HK-2 (cell line): ENCODE data around the gene GRAMD4.

ENCODE experiments used
- DNase-seq: peaks from one replicate; pipeline ENCODE4 v3.0.0-alpha.2; 2018; ENCODE audit not compliant: unreplicated experiment

GRAMD4 gene

DNA sequence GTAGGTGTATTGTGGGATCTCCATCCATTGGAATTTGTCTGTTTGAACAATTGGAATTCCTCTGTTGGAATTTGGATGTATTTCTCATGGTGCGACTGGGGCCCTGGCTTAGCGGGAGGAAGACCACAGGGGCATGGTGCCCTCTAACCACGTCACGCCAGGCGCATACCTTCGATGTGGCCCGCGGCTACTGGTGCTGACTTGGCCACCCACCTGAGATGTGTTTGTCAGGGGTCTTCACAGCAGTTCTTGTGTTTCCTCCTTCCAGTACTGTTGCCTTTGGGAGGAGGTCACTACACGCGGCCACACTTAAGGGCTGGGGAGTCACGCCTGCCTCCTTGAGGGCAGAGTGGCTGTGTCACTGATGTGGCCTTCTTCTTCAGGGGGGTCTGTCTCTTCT lies 36.6 kb upstream of the GRAMD4 start:
- no peak for DNase-seq

DNA sequence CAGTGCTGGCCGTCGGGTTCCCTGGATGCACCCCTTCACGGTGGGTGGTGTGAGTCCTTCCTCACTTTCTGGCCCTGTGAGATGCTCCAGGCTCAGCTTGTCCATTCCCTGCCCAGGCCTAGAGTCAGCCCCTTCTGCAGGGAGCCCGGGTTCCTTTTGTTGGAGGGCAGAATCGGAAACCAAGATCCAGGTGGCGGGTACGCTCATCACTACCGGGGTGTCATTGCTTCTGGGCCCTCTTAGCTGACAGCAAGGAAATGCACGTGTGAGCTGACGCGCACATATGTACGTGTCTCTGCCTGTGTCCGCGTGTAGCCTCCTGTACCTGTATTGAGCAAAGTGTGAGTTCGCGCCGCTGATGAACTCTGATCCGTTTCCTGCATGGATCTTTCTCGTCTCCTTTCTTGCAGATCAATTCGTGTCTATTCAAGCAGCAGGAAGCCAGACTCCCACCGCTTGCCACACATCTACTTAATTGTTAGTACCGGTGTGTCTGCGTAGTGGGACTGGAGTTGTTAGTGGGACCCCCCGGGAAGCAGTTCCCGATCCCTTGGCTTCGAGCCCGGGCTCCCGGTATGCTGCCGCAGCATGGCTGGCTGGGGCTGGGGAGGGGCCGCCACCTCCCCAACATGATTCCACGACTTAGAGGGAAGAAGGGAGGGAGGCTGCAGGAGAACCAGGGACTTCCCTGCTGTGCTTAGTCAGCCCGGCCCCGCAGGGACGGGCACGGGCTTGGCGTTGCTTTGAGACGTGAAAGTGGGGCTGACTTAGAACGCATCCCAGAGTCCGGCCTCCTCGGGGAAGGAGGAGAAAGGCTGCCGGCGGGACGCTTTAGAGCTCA lies 35.9 kb upstream of the GRAMD4 start:
- no peak for DNase-seq

DNA sequence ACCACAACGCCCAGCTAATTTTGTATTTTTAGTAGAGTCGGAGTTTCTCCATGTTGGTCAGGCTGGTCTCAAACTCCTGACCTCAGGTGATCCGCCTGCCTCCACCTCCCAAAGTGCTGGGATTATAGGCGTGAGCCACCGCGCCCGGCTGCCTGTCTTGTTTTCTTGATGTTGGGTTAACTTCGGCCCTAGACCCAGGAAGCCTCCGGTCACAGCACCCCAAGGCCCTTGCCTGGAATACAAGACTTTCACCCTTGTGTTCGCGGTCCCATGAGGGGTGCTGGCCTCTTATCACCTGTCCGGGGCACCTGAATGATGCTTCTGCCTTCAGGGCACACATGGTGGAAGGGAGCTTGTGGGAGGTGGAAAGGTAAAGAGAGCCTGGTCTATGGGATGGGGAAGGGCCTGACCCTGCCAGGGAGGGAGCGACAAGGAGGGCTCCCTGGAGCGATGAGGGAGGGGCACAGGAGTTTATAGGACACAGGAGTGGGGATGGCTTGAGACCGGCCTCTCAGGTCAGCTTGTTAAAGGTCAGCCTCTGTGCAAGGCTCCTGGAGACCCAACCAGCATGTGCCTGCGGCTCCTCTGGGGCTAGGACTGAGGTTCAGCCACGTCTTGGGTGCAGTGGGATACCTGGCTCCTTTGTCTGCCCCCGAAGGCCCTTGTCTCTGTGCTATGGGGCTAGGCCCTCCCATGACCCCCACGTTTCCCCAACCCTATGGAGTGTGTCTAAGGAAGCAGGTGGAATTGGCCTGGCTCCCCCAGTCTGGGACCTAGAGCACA lies 34.7 kb upstream of the GRAMD4 start:
- DNase-seq: no peak

DNA sequence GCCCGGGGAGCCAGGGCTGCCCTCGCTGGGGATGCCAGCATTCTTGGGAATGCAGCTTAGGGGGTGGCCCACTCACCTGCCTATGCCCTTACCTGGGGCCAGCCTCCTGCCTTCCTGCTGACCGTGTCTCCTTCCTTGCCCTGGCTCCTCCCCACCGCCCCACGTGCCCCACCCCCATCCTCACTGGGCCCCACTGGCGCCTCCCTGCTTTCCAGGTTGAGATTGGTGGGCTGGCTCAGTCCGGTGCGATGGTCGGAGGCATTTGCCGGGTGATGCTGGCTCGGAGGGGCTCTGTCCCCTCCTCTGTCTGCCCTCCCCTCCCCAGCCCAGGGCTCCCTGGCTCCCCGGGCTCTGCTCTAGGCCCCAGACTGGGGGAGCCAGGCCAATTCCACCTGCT lies 34.1 kb upstream of the GRAMD4 start:
- no peak for DNase-seq

DNA sequence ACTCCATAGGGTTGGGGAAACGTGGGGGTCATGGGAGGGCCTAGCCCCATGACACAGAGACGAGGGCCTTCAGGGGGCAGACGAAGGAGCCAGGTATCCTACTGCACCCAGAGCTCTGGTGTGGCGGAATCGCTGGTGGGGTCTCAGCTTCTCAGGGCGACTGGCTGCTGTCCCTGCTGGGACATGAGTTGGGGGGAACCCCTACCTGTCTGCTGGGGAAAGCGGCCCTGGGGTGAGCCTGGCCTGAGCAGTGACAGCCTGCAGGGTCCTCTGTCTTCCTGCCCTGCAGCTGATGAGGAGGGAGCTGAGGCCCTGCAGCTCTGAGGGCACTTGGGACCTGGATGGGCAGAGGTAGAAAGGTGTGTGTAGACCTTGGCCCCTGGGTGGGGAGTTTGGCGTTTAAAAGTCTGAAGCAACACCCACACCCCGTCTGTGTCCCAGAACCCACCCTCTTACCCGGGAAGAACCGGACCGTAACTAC lies 33.6 kb upstream of the GRAMD4 start:
- no peak for DNase-seq

DNA sequence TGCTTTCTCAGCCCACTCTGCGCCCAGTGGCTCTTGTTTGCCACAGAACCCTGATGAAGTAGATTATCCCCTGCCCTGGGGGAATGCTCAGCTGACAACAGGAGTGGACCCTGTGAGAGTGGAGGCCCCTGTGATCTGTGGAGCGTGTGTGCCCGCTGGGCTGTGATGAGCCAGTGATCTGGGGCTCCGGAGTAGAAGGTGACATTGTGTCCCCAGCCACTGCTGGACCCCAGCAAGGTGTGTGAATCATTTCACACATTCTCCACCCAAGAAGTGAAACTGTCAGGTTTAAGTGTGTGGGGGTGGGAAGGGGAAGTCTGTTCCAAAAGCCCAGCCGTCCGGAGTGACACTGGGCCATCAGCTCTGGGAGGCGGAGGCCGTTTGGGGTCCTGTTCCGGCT lies 33.1 kb upstream of the GRAMD4 start:
- no peak for DNase-seq

DNA sequence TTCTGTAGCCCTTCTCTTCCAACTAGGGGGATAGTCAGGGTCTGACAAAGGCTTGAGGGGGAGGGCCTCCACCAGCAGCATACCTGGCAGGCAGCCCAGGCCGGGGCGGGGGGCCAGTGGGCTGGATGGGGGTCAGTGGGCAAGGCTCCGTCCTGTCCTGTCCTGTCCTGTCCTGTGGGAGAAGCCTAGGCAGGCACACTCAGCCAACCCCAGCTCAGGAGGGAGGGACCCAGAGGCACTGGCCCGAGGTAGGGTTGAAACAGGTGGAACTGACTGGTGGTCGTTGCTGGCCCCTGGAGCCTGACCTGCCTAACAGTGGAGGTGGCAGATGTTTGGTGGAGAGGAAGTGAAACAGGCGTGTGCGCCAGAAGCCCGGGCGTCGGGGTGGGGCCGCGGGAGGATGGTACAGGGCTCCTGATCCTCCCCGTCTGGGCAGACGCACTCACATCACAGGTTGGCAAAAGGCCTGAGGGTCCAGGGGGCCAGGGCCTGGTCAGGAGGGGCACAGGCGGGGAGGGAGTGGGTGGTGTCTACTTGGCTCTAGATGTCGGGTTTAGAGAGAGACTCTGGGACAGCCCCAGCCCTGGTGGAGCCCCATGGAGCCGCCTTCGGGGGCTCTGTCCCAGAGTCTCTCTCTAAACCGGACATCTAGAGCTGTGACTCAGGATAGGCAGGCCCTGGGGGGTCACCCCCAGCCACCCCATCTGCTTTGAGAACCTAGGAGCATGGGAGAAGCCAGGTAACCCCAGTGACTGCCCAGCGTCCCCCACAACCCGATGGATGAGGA lies 32.5 kb upstream of the GRAMD4 start:
- no peak for DNase-seq

DNA sequence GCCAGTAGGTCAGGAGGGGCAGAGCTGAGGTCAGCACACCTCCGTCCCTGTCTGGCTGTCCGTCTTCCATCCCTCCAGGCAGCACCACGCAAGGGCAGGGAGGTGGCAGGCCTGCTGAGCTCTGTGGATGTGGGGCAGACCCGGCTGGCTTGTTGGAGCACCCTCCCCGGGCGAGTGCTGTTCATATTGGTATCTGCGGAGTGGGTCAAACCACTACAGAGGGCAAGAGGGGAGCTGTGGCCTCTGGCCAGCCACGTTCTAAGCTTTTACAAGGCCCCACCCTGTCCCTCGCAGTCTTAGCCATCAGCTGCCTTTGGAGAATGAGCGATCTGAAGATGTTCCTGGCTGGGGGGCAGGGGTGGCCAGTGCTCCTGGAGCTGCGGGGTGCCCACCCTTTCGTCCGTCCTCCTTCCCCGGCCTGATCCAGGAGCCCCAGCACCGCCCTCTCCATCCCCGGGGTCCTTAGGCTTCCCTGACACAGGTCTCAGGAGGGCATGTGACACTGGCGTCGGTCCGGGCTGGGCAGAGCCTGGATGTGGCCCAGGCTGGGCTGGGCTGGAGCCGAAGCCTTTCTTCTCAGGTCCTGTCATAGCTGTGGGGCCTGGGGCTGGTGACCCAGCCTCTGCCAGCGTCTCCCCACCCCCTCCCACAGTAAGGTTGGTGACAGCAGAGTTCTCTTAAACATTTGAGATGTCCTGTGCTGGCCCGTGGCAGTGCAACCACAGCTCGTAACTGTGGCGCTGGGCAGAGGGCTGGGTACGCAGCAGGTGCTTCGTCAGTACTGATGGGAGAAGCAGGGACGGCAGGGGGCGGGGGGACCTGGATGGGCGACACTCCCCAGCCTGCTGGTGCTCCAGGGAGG lies 31.7 kb upstream of the GRAMD4 start:
- DNase-seq: no peak

DNA sequence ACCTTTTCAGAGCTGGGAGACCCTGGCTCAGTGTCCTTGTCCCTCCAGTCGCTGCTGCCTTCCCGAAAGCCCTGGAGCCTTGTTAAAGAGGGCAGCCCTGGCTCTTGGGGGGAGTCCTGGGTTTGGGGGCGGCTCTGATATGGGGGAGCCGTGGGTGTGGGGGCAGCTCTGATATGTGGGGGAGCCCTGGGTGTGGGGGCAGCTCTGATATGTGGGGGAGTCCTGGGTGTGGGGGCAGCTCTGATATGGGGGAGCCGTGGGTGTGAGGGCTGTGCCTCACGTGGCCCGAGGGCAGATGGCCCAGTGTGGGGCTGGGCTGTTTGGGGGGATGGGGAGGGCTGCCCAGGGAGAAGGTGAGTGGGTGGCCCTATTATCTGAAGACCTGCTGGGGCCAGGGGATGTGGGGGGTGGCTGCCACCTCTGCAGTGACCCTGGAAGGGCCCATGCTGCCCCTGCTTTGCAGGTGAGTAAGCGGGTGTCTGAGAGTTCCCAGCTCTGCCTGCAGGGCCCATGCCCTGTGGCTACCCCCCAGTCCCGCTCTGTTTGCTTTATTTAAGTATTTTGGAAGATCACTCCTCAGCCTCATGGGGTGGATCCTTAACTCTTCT lies 30.9 kb upstream of the GRAMD4 start:
- DNase-seq: no peak

DNA sequence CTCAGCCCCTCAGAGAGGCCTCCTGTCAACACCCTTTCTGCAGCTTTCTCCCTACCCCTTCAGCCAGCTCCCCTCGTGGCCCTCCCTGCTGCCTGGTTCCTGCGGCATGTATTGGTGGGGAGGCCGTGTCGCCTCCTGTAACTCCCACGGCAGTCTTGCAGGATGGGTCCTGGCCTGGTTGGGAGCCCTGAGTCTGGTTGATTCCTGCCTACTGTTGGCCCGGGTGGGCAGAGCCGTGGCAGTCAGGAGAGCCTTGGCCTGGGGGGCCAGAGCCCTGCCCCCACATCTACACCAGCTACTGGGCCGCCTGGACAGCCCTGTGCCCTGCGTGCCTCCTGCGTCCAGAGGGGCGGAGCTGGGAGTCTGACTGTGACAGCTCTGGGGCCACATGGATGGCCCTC lies 30.3 kb upstream of the GRAMD4 start:
- no peak for DNase-seq

DNA sequence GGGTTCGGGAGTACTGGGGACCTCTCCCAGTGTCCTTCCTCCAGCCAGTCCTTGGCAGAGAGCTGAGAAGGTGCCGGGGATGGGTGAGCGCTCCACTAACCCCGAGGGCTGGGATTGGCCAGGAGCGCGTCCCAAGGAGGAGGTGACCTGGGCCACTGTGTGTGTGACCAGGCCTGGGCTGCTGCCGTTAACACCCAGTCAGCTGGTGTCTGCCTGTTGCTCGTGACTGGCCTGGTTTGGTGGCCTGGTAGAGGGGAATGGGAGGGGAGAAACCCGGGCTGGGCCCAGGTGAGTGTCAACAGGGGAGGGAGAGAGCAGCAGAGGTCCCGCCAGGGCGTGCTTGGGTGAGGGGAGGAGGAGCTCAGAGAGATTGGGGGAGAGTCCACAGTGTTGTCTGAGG lies 29.9 kb upstream of the GRAMD4 start:
- DNase-seq: no peak

DNA sequence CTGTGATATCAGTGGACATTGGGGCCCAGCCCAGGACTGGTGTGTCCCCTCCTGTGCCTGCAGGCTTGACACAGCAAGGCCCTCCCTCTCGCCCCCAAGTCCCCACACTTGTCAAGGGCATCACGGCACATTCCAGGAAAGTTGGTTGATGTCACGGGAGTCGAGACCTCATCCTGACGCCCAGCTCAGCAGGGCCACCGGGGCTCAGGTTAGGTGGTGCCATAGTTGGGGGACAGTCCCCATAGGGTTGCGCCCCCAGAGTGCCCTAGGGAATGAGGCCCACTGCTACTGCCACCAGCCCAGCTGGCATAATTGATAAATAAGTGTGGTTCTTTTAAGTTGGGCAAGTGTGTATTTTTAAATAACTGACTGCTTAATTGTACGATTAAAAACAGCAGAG lies 28.3 kb upstream of the GRAMD4 start:
- DNase-seq: no peak

DNA sequence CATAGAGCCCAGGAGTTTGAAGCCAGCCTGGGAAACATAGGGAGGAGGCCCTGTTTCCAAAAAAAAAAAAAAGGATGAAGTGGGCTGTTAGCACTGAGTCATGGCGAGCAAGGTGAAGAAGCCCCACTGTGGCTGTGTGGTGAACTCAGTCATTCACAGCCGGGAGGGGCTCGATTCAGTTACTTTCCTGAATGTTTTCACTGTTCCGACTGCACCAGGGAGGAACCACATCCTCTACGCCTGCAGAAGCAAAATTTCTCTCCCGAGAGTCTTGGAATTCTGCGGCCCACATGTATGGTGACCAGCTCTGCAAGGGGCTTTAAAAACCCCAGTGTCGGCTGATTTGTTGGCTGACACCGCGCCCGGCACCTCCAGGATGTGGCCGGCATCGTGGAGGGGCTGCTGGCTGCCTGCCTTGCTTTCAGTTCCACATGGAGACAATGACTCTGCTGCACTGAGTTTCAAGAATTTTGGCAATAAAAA lies 27.8 kb upstream of the GRAMD4 start:
- DNase-seq: peak; percentile 35

DNA sequence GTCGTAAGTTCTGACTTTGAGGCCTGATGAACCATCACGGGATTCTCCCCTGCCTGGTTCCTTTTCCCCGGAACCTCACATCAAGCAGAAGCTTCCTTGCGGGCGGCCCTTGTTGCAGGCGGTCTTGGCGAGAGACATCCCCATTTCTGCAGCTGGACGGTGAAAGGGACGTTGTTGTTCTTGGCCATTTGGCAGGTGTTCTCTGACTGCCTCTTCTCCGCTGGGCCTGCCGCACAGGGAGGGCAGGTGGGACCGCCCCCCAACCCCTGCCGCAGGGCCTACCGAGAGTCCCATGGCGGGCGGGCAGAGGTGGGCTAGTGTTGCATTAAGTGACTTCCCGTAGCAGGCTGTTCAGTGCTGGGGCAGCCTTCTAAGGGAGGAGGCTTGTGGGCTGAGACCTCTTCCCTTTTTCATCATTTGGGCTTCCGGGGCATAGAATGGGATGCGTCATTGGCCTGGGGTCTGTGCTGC lies 26.9 kb upstream of the GRAMD4 start:
- no peak for DNase-seq

DNA sequence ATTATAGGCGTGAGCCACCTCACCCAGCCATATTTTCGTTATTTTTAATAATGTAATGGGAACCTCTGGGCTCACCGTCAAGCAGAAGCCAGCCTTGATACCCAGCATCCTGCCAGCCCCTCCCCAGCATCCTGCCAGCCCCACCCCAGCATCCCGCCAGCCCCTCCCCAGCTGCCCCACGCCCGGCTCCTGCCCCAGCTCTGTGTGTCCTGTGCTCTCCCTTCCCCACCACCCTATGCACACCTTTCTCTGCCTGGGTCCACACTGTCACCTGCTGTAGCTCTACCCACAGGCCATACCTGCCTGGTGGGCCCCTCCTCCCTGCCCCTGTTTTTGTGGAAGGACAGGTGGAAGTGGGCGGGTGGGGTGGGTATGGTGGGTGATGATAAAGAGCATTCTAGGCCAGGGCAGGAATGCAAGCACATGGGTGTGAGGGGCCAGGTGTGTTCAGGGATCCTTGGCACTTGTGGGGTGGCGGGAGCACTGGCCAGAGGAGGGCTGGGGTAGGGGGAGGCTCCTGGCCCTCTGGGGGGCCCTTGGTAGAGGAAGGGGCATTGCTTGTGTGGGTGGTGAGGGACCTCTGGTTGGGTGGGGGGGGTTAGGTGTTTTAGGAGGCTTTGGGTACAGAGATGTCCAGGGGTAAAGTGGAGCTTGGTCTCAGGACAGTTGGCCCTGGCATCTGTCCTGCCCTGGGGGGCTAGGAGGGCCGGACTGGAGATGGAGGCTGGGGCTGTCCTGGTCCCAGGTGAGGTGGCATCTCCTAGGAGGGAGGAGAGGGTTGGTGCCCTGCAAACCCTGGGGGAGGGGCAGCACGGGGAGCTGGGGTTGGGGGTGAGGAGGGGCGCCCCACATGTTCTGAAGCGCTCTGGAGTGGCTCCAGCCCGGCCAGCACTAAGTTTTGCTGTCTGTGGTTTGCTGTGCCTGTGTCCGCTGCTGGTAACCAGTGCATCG lies 25.9 kb upstream of the GRAMD4 start:
- DNase-seq: no peak

DNA sequence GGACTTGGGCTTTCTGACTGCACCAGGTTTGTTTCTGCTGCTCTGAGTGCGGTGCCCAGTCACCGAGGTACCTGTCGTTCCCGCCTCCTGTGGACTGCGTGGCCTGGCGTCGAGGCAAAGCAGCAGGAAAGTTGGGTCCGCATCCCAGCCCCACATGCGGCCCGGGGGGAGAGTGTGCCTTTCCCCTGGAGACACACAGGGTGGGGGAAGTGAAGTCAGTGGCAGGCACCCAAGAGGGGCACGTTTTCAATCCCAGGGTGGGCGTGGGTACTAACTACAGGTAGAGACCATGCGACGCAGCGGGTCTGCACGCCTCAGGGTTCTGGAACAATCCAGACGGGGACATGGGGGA lies 25.3 kb upstream of the GRAMD4 start:
- DNase-seq: no peak

DNA sequence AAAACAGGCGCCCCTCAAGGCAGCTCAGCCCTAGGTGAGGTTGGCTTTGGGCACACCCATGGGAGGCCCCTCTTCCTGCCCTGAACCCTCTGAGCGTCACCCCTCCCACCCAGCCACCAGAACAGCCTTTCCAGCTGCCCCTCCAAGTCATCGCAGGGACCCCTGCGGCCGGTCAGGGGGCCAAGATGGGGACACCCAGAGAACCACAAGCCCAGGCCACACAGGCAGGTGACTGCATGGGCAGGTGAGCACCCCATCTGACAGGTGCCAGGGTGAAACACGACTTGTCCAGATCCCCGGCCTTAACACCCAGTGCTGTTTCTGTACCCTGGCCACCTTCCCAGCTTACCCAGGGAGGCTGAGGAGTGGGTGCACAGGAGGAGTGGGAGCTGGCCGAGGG lies 24.6 kb upstream of the GRAMD4 start:
- DNase-seq: no peak

DNA sequence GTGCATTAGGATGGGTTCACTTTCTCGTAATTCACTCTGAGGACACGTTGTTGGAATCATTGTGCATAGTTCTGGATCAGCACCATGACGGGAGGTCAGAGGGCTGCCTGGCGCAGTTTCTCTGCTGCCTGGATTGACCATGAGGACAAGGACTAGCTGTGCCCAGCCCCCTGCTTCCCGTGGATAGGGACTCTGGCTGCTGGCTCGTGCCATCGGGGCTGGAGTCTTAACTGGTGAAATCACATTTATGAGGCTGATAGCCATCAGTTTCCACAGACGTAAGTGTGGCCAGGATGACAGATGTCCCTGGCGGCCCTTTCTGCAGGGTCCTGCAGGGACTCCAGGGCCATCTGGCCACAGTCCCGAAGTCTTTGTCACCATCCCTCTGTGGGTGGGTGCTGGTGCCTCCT lies 24.1 kb upstream of the GRAMD4 start:
- DNase-seq: no peak

DNA sequence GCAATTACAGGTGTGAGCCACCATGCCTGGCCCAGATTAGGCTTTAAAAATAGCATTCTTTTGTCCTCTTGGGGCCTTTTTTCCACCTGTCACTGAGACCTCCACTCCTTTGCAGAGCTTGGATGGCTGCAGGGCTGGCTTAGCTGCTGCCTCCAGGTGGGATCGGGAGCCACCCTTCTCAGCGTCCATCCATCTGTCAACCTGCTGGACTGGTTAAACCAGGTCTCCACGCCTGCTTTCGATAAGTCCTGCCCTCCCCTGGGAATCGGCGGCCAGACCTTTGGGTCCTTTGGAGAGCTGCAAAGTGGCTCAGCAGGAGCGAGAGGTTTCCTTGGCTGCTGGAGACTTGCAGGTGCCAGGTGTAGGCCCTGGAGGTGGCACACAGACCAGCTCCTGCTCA lies 23.4 kb upstream of the GRAMD4 start:
- DNase-seq: no peak

DNA sequence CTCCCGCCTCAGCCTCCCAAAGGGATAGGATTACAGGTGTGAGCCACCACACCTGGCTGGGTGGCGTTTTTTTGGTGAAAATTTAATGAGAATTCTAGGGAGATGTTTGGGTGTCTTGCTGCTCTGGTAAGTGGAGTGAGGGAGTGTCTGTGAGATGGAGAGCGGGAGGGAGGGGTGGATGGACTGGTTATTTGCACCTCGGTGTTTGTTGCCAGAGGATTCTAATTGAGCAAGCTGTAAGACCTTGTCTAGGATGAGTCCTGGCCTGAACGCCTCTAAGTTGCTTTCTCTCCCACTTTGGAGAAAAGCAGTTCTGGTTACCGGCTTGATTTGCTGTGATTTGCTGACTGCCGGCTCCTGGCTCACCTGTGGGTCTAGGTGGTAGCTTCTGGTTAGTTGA lies 22.0 kb upstream of the GRAMD4 start:
- no peak for DNase-seq
